ENCODE measurements around the gene PTGS1. TPM values are rescaled to one million over a fixed set of nuclear protein-coding genes. Genes with fewer than 3 reads are reported as not detected.
A peak's percentile ranks its signal among the peaks of the same experiment; 100 is the strongest.

The PTGS1 gene
- polyA plus RNA-seq, 1 experiment = 102 TPM

GRCh38 chr9:122444041-122444733 is 73.4 kb downstream of the PTGS1 start:
- peak; percentile 81 for DNase-seq (ENCODE audit: low read depth)
- Histone ChIP-seq H3K27me3 (ENCODE audit: control insufficient read depth, insufficient read depth, low read length) (no peaks in the 10 kb centered on the region), H3K36me3 (ENCODE audit: control insufficient read depth, insufficient read depth, low read length) (no peaks in the 10 kb centered on the region), H3K4me3 (ENCODE audit: low read depth, low read length) (no peak overlapping the region)
- ChIA-PET CTCF (interaction anchor here (1.0 to 1.8 kb wide), 6 partner anchors 10 to 323 kb away, joined by 3 to 11 read pairs (median 4); no protein-coding TSS in a partner anchor), POLR2A (no interaction called here)
- no peak for TF ChIP-seq CTCF (IDR thresholded peaks at IDR 0.05; ENCODE audit: insufficient read depth, low read depth, low read length)

Small RNA genes lying within 50 kb of the gene (small RNA-seq; reads per million reads assigned to genes)
- not detected for gene AL162424.1 (ENCODE audit: insufficient read length, low read depth, low replicate concordance)

Other genes starting within 250 kb of the PTGS1 start
- gene NDUFA8, start 211.2 kb upstream of the PTGS1 start, polyA plus RNA-seq (2011; rRNA removed) = 52.4 and 76.6 TPM in 2 replicates
- not detected in 2 replicates for gene MORN5, start 211.1 kb upstream of the PTGS1 start, polyA plus RNA-seq (2011; rRNA removed)
- not detected in 2 replicates for gene LHX6, start 142.1 kb upstream of the PTGS1 start, polyA plus RNA-seq (2011; rRNA removed)
- gene RBM18, start 106.2 kb upstream of the PTGS1 start, polyA plus RNA-seq (2011; rRNA removed) = 14.7 and 29.3 TPM in 2 replicates
- 35.1 and 51.2 TPM in 2 replicates for gene MRRF, start 106.1 kb upstream of the PTGS1 start, polyA plus RNA-seq (2011; rRNA removed)
- gene OR1J1, start 106.9 kb downstream of the PTGS1 start, polyA plus RNA-seq (2011; rRNA removed) = not detected in 2 replicates
- 0.64 TPM in 2 replicates for gene OR1J2, start 139.8 kb downstream of the PTGS1 start, polyA plus RNA-seq (2011; rRNA removed)
- gene OR1J4, start 148.1 kb downstream of the PTGS1 start, polyA plus RNA-seq (2011; rRNA removed) = 0.69 and 0.71 TPM in 2 replicates
- gene OR1N1, start 156.3 kb downstream of the PTGS1 start, polyA plus RNA-seq (2011; rRNA removed) = not detected in 2 replicates
- gene OR1N2, start 182.1 kb downstream of the PTGS1 start, polyA plus RNA-seq (2011; rRNA removed) = not detected in 2 replicates
- gene OR1L8, start 212.4 kb downstream of the PTGS1 start, polyA plus RNA-seq (2011; rRNA removed) = 0.05 and 0.07 TPM in 2 replicates
- 1.0 and 1.1 TPM in 2 replicates for gene OR1Q1, start 243.7 kb downstream of the PTGS1 start, polyA plus RNA-seq (2011; rRNA removed)